HEK293 (cell line): ENCODE results near the gene LDLRAD2.

Experiments
- GLIS2 ChIP-seq: fragments of 450-650 bp; formaldehyde crosslinking; IDR thresholded peaks from 2 replicates; pipeline ENCODE4 v1.5.1; 2016; ENCODE audit warnings: missing biosample characterization, missing genetic modification characterization
- KLF7 ChIP-seq: fragments of 450-650 bp; formaldehyde crosslinking; IDR thresholded peaks from 2 replicates; pipeline ENCODE4 v1.5.1; 2016; ENCODE audit warnings: missing biosample characterization, missing genetic modification characterization, borderline replicate concordance
- ZNF248 ChIP-seq: fragments of 450-650 bp; formaldehyde crosslinking; IDR thresholded peaks from 2 replicates; pipeline ENCODE4 v1.5.1; 2017; ENCODE audit warnings: missing biosample characterization, missing genetic modification characterization
- ZNF433 ChIP-seq: fragments of 450-650 bp; formaldehyde crosslinking; IDR thresholded peaks from 2 replicates; pipeline ENCODE4 v1.5.1; 2016; ENCODE audit warnings: missing biosample characterization, missing genetic modification characterization, low read depth
- ZNF513 ChIP-seq: fragments of 450-650 bp; IDR thresholded peaks from 2 replicates; pipeline ENCODE4 v1.5.1; 2018; ENCODE audit warnings: missing biosample characterization, missing genetic modification characterization
- ZNF518A ChIP-seq: fragments of 450-650 bp; formaldehyde crosslinking; conservative IDR thresholded peaks from 2 replicates; pipeline ENCODE4 v1.5.1; 2016; ENCODE audit warnings: low read depth, missing biosample characterization, missing genetic modification characterization
- ZNF529 ChIP-seq: fragments of 450-650 bp; formaldehyde crosslinking; IDR thresholded peaks from 2 replicates; pipeline ENCODE4 v1.5.1; 2017; ENCODE audit warnings: missing genetic modification characterization, missing biosample characterization; ENCODE audit not compliant: insufficient replicate concordance
- ZNF701 ChIP-seq: fragments of 450-650 bp; formaldehyde crosslinking; IDR thresholded peaks from 2 replicates; pipeline ENCODE4 v1.5.1; 2016; ENCODE audit warnings: missing biosample characterization, missing genetic modification characterization
- ZSCAN18 ChIP-seq: fragments of 450-650 bp; formaldehyde crosslinking; IDR thresholded peaks from 2 replicates; pipeline ENCODE4 v1.5.1; 2016; ENCODE audit warnings: missing biosample characterization, missing genetic modification characterization
- TF ChIP-seq, protein P1 (sequence below): fragments of 450-650 bp; formaldehyde crosslinking; IDR thresholded peaks from 2 replicates; pipeline ENCODE4; 2016; ENCODE audit warnings: missing biosample characterization, missing genetic modification characterization
- TF ChIP-seq, protein P2 (sequence below): fragments of 450-650 bp; formaldehyde crosslinking; IDR thresholded peaks from 2 replicates; pipeline ENCODE4 v1.5.1; 2016; ENCODE audit warnings: missing biosample characterization, missing genetic modification characterization
- TF ChIP-seq, protein P3 (sequence below): fragments of 450-650 bp; formaldehyde crosslinking; IDR thresholded peaks from 2 replicates; pipeline ENCODE4 v1.5.1; 2016; ENCODE audit warnings: missing biosample characterization, missing genetic modification characterization

The LDLRAD2 gene

GRCh38 chr1:21837476-21837875 is 25.4 kb downstream of the LDLRAD2 start (continued):
- TF ChIP-seq ZSCAN18 (tag by site-specific recombination) = no peak
- no peak for TF ChIP-seq KLF7 (tag by site-specific recombination)
- TF ChIP-seq ZNF529 (tag by site-specific recombination) = no peak
- no peak for TF ChIP-seq GLIS2
- TF ChIP-seq, protein P1, sequence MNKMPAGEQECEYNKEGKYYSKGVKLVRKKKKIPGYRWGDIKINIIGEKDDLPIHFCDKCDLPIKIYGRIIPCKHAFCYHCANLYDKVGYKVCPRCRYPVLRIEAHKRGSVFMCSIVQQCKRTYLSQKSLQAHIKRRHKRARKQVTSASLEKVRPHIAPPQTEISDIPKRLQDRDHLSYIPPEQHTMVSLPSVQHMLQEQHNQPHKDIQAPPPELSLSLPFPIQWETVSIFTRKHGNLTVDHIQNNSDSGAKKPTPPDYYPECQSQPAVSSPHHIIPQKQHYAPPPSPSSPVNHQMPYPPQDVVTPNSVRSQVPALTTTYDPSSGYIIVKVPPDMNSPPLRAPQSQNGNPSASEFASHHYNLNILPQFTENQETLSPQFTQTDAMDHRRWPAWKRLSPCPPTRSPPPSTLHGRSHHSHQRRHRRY (tag by site-specific recombination) = no peak
- no peak for TF ChIP-seq ZNF433 (tag by site-specific recombination)
- TF ChIP-seq, protein P2, sequence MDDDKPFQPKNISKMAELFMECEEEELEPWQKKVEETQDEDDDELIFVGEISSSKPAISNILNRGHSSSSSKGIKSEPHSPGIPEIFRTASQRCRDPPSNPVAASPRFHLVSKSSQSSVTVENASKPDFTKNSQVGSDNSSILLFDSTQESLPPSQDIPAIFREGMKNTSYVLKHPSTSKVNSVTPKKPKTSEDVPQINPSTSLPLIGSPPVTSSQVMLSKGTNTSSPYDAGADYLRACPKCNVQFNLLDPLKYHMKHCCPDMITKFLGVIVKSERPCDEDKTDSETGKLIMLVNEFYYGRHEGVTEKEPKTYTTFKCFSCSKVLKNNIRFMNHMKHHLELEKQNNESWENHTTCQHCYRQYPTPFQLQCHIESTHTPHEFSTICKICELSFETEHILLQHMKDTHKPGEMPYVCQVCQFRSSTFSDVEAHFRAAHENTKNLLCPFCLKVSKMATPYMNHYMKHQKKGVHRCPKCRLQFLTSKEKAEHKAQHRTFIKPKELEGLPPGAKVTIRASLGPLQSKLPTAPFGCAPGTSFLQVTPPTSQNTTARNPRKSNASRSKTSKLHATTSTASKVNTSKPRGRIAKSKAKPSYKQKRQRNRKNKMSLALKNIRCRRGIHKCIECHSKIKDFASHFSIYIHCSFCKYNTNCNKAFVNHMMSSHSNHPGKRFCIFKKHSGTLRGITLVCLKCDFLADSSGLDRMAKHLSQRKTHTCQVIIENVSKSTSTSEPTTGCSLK = no peak
- TF ChIP-seq, protein P3, sequence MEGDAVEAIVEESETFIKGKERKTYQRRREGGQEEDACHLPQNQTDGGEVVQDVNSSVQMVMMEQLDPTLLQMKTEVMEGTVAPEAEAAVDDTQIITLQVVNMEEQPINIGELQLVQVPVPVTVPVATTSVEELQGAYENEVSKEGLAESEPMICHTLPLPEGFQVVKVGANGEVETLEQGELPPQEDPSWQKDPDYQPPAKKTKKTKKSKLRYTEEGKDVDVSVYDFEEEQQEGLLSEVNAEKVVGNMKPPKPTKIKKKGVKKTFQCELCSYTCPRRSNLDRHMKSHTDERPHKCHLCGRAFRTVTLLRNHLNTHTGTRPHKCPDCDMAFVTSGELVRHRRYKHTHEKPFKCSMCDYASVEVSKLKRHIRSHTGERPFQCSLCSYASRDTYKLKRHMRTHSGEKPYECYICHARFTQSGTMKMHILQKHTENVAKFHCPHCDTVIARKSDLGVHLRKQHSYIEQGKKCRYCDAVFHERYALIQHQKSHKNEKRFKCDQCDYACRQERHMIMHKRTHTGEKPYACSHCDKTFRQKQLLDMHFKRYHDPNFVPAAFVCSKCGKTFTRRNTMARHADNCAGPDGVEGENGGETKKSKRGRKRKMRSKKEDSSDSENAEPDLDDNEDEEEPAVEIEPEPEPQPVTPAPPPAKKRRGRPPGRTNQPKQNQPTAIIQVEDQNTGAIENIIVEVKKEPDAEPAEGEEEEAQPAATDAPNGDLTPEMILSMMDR = no peak
- no peak for TF ChIP-seq ZNF248 (tag by site-specific recombination)
- no peak for TF ChIP-seq ZNF518A (tag by site-specific recombination)
- TF ChIP-seq ZNF513 (tag by site-specific recombination) = no peak
- TF ChIP-seq ZNF701 (tag by site-specific recombination) = no peak
- TF ChIP-seq, all 188 proteins: peak for 0
